IPS-15b (cell line): ENCODE results near the gene OOSP2.

Source experiments
- H3K27me3 ChIP-seq: one replicate; pipeline ENCODE4 v1.6.1; 2013; ENCODE audit warnings: low read length; ENCODE audit not compliant: control insufficient read depth, insufficient read depth
- H3K36me3 ChIP-seq: one replicate; pipeline ENCODE4 v1.6.1; 2013; ENCODE audit warnings: low read length; ENCODE audit not compliant: control insufficient read depth, insufficient read depth
- H3K4me1 ChIP-seq: one replicate; pipeline ENCODE4 v1.6.1; 2013; ENCODE audit warnings: mild to moderate bottlenecking, low read length; ENCODE audit not compliant: control insufficient read depth, insufficient read depth
- H3K4me3 ChIP-seq: one replicate; pipeline ENCODE4 v1.5.1; 2013; ENCODE audit warnings: low read depth, low read length
- H3K9ac ChIP-seq: one replicate; pipeline ENCODE4 v1.6.1; 2013; ENCODE audit warnings: low read depth, mild to moderate bottlenecking, low read length
- H3K9me3 ChIP-seq: one replicate; pipeline ENCODE4 v1.6.1; 2013; ENCODE audit warnings: mild to moderate bottlenecking, low read length; ENCODE audit not compliant: control insufficient read depth, insufficient read depth

Gene OOSP2

GRCh38 chr11:60084631-60085273 is 44.5 kb downstream of the OOSP2 start:
- H3K4me3 ChIP-seq, result no peak overlapping the region
- no peaks in the 10 kb centered on the region for H3K36me3 ChIP-seq
- H3K9ac ChIP-seq, result no peak overlapping the region
- H3K27me3 ChIP-seq, result no peaks in the 10 kb centered on the region
- H3K4me1 ChIP-seq, result no peaks in the 10 kb centered on the region
- H3K9me3 ChIP-seq, result no peaks in the 10 kb centered on the region

- Histone ChIP-seq H3K9ac (no peak overlapping the region), H3K9me3 (no peaks in the 10 kb centered on the region), H3K36me3 (no peaks in the 10 kb centered on the region), H3K27me3 (no peaks in the 10 kb centered on the region), H3K4me3 (no peak overlapping the region), H3K4me1 (no peaks in the 10 kb centered on the region)
Measured at GRCh38 chr11:60085909-60086308, 45.7 kb downstream of the OOSP2 start.

- Histone ChIP-seq H3K27me3 (no peaks in the 10 kb centered on the region), H3K4me3 (no peak overlapping the region), H3K36me3 (no peaks in the 10 kb centered on the region), H3K9ac (no peak overlapping the region), H3K4me1 (no peaks in the 10 kb centered on the region), H3K9me3 (no peaks in the 10 kb centered on the region)
Measured at GRCh38 chr11:60087239-60087638, 47.0 kb downstream of the OOSP2 start.

- Histone ChIP-seq H3K9ac (no peak within 1 kb of the TSS), H3K4me1 (no peaks in the 10 kb centered on the region), H3K27me3 (no peaks in the 10 kb centered on the region), H3K9me3 (no peaks in the 10 kb centered on the region), H3K36me3 (no peaks in the 10 kb centered on the region), H3K4me3 (no peak within 1 kb of the TSS)
Measured at GRCh38 chr11:60088364-60088763, 48.2 kb downstream of the OOSP2 start, which contains the start of gene MS4A2. MS4A2 (plus strand) TSS chr11:60088664; CDS start chr11:60088766, 102 bp downstream.

- H3K27me3 ChIP-seq, result no peaks in the 10 kb centered on the region
Measured at GRCh38 chr11:60095477-60096120, 55.4 kb downstream of the OOSP2 start.

GRCh38 chr11:60097189-60097588 is 57.0 kb downstream of the OOSP2 start:
- Histone ChIP-seq H3K4me1 (no peaks in the 10 kb centered on the region), H3K4me3 (no peak overlapping the region), H3K9ac (no peak overlapping the region), H3K9me3 (no peaks in the 10 kb centered on the region), H3K27me3 (no peaks in the 10 kb centered on the region), H3K36me3 (no peaks in the 10 kb centered on the region)

More at GRCh38 chr11:60095477-60096120, 55.4 kb downstream of the OOSP2 start:
- Histone ChIP-seq H3K4me1 (no peaks in the 10 kb centered on the region), H3K36me3 (no peaks in the 10 kb centered on the region), H3K9ac (no peak overlapping the region), H3K4me3 (no peak overlapping the region), H3K9me3 (no peaks in the 10 kb centered on the region)
